IMR-90 (cell line): ENCODE measurements around the gene KRTAP12-3. TPM values are rescaled to one million over a fixed set of nuclear protein-coding genes. Genes with fewer than 3 reads are reported as not detected.

Source experiments
- ATAC-seq: fragments of 200-7000 bp; cut with Tn5 transposase; 2 replicates; pipeline ENCODE4 v1.9.1; 2020; ENCODE audit warnings: low read depth, mild to moderate bottlenecking, moderate library complexity
- BruUV-seq: library from RNA; stranded (reverse); fragments of 400-500 nt; replicated peaks from 2 replicates; lab custom pipeline; 2021; lab: Mats Ljungman, UMichigan
- CTCF ChIA-PET: fragments of 300-600 bp; formaldehyde crosslinking; extraction: SDS; loops from one replicate; lab custom pipeline; 2021; ENCODE audit warnings: antibody characterized with exemption; lab: Yijun Ruan, JAX
- POLR2A ChIA-PET: fragments of 300-600 bp; sonication (Branson Sonifier 250); formaldehyde crosslinking; loops from one replicate; lab custom pipeline; 2022; ENCODE audit warnings: antibody characterized with exemption; ENCODE audit not compliant: unreplicated experiment; lab: Charles Lee
- DNase-seq: peaks from one replicate; pipeline ENCODE4 v3.0.0; 2013
- H2AFZ ChIP-seq: replicated peaks from 2 replicates; pipeline ENCODE3; 2013; ENCODE audit warnings: low read length, mild to moderate bottlenecking; ENCODE audit not compliant: poor library complexity
- H2AK5ac ChIP-seq: 2 replicates; pipeline ENCODE4 v1.6.1; 2013; ENCODE audit warnings: low read depth, low read length, inconsistent platforms
- H2AK9ac ChIP-seq: replicated peaks from 2 replicates; pipeline ENCODE3; 2013; ENCODE audit warnings: mild to moderate bottlenecking, low read depth, low read length, moderate library complexity; ENCODE audit not compliant: poor library complexity
- H2BK120ac ChIP-seq: 2 replicates; pipeline ENCODE4 v1.6.1; 2013; ENCODE audit warnings: low read depth, low read length, inconsistent platforms
- H2BK15ac ChIP-seq: 3 replicates; pipeline ENCODE4 v1.6.1; 2013; ENCODE audit warnings: low read depth, low read length, inconsistent platforms
- H2BK20ac ChIP-seq: 2 replicates; pipeline ENCODE4 v1.6.1; 2013; ENCODE audit warnings: low read depth, mild to moderate bottlenecking, inconsistent platforms, low read length, moderate library complexity
- H2BK5ac ChIP-seq: 2 replicates; pipeline ENCODE4 v1.6.1; 2013; ENCODE audit warnings: mild to moderate bottlenecking, low read depth, low read length, inconsistent platforms; ENCODE audit not compliant: poor library complexity, severe bottlenecking
- H3K14ac ChIP-seq: replicated peaks from 2 replicates; pipeline ENCODE4 v1.6.1; 2013; ENCODE audit warnings: low read depth, low read length, inconsistent platforms
- H3K18ac ChIP-seq: 2 replicates; pipeline ENCODE4 v1.6.1; 2013; ENCODE audit warnings: low read depth, low read length, control low read depth
- H3K23ac ChIP-seq: 2 replicates; pipeline ENCODE4 v1.6.1; 2013; ENCODE audit warnings: low read depth, low read length, inconsistent platforms
- H3K27ac ChIP-seq: 2 replicates; pipeline ENCODE4 v1.5.1; 2013; ENCODE audit warnings: mild to moderate bottlenecking, control low read depth, low read length; ENCODE audit not compliant: insufficient read depth
- H3K27me3 ChIP-seq: 2 replicates; pipeline ENCODE4 v1.6.1; 2013; ENCODE audit warnings: low read length; ENCODE audit not compliant: control insufficient read depth, insufficient read depth
- H3K36me3 ChIP-seq: 2 replicates; pipeline ENCODE4 v1.6.1; 2013; ENCODE audit warnings: low read length, mixed read lengths; ENCODE audit not compliant: control insufficient read depth, insufficient read depth
- H3K4ac ChIP-seq: 2 replicates; pipeline ENCODE4 v1.6.1; 2013; ENCODE audit warnings: low read depth, low read length, inconsistent platforms
- H3K4me1 ChIP-seq: 2 replicates; pipeline ENCODE4 v1.6.1; 2013; ENCODE audit warnings: low read length, mixed read lengths; ENCODE audit not compliant: control insufficient read depth, insufficient read depth
- H3K4me2 ChIP-seq: 2 replicates; pipeline ENCODE4 v1.6.1; 2013; ENCODE audit warnings: low read depth, mild to moderate bottlenecking, control low read depth, low read length, moderate library complexity
- H3K4me3 ChIP-seq: 2 replicates; pipeline ENCODE4 v1.5.1; 2013; ENCODE audit warnings: low read depth, mild to moderate bottlenecking, control low read depth, low read length, moderate library complexity; ENCODE audit not compliant: insufficient read depth
- H3K56ac ChIP-seq: 2 replicates; pipeline ENCODE4 v1.6.1; 2013; ENCODE audit warnings: low read length, inconsistent platforms; ENCODE audit not compliant: insufficient read depth; ENCODE audit errors: extremely low read depth
- H3K79me1 ChIP-seq, 2 experiments: 2 replicates each; pipeline ENCODE4 v1.6.1; 2013; ENCODE audit warnings: low read length in 2 of 2, inconsistent platforms in 1 of 2, low read depth in 1 of 2
- H3K9ac ChIP-seq: 2 replicates; pipeline ENCODE4 v1.6.1; 2013; ENCODE audit warnings: low read depth, low read length, control low read depth
- H3K9me1 ChIP-seq: 2 replicates; pipeline ENCODE4 v1.6.1; 2013; ENCODE audit warnings: low read length, inconsistent platforms; ENCODE audit not compliant: insufficient read depth
- H3K9me3 ChIP-seq: 2 replicates; pipeline ENCODE4 v1.6.1; 2013; ENCODE audit warnings: low read length; ENCODE audit not compliant: control insufficient read depth, insufficient read depth
- H4K20me1 ChIP-seq: 2 replicates; pipeline ENCODE4 v1.6.1; 2013; ENCODE audit warnings: low read length, inconsistent platforms; ENCODE audit not compliant: insufficient read depth
- H4K5ac ChIP-seq: 2 replicates; pipeline ENCODE4 v1.6.1; 2013; ENCODE audit warnings: mild to moderate bottlenecking, low read depth, low read length, control low read depth
- H4K8ac ChIP-seq, 2 experiments: 2 replicates each; pipeline ENCODE4 v1.6.1; 2013; ENCODE audit warnings: low read depth in 2 of 2, low read length in 2 of 2, control low read depth in 1 of 2, inconsistent platforms in 1 of 2
- H4K91ac ChIP-seq: 2 replicates; pipeline ENCODE4 v1.6.1; 2013; ENCODE audit warnings: low read depth, low read length, inconsistent platforms; ENCODE audit not compliant: insufficient read depth
- CHD1 ChIP-seq: IDR thresholded peaks from 2 replicates; pipeline ENCODE4 v1.6.1; 2012; ENCODE audit warnings: low read depth, low read length, improper control_type of control experiment
- CTCF ChIP-seq: conservative IDR thresholded peaks from 2 replicates; pipeline ENCODE4 v1.5.1; 2012; ENCODE audit warnings: mild to moderate bottlenecking, low read depth, low read length, improper control_type of control experiment
- ELK1 ChIP-seq: fragments of 150-350 bp; IDR thresholded peaks from 2 replicates; pipeline ENCODE4 v1.6.1; 2016; ENCODE audit warnings: low read depth, mild to moderate bottlenecking, low read length, moderate library complexity, borderline replicate concordance
- FOS ChIP-seq: fragments of 150-350 bp; IDR thresholded peaks from 2 replicates; pipeline ENCODE4 v1.6.1; 2016; ENCODE audit warnings: low read depth, low read length
- MXI1 ChIP-seq: IDR thresholded peaks from 2 replicates; pipeline ENCODE4 v1.6.1; 2012; ENCODE audit warnings: low read depth, mild to moderate bottlenecking, low read length, moderate library complexity, borderline replicate concordance
- NFE2L2 ChIP-seq: fragments of 150-350 bp; IDR thresholded peaks from 2 replicates; pipeline ENCODE4 v1.6.1; 2016; ENCODE audit warnings: low read depth, mild to moderate bottlenecking, low read length
- POLR2A ChIP-seq: IDR thresholded peaks from 2 replicates; pipeline ENCODE4 v1.6.1; 2012; ENCODE audit warnings: mild to moderate bottlenecking, low read depth, low read length
- RAD21 ChIP-seq: IDR thresholded peaks from 2 replicates; pipeline ENCODE4 v1.6.1; 2012; ENCODE audit warnings: low read length, improper control_type of control experiment
- RCOR1 ChIP-seq: IDR thresholded peaks from 2 replicates; pipeline ENCODE4 v1.6.1; 2012; ENCODE audit warnings: mild to moderate bottlenecking, low read length, improper control_type of control experiment; ENCODE audit not compliant: insufficient replicate concordance
- RFX5 ChIP-seq: IDR thresholded peaks from 2 replicates; pipeline ENCODE4 v1.8.0; 2012; ENCODE audit warnings: low read depth, mild to moderate bottlenecking, low read length, moderate library complexity
- SMC3 ChIP-seq: fragments of 150-350 bp; IDR thresholded peaks from 2 replicates; pipeline ENCODE4 v1.6.1; 2016; ENCODE audit warnings: low read depth, mild to moderate bottlenecking, antibody characterized with exemption, low read length, moderate library complexity
- USF2 ChIP-seq: fragments of 150-350 bp; IDR thresholded peaks from 2 replicates; pipeline ENCODE4 v1.6.1; 2017; ENCODE audit warnings: mild to moderate bottlenecking, antibody characterized with exemption, low read length, low read depth
- WGBS, 2 experiments: methylation state at CpG; one replicate each; pipeline versions ENCODE4 v1.1.5 to v1.1.7; 2013; ENCODE audit warnings: missing lambda C conversion rate in 2 of 2; ENCODE audit not compliant: insufficient read length in 1 of 2; ENCODE audit errors: extremely low coverage in 2 of 2; 5-methylcytosine and 5-hydroxymethylcytosine counted together
- dilution Hi-C: fragments of 300-500 bp; cut with HindIII; formaldehyde crosslinking; loops from one replicate; pipeline ENCODE4 v1.14.3; 2018; ENCODE audit warnings: low sequenced_read_pairs; ENCODE audit not compliant: unreplicated experiment
- in situ Hi-C: fragments of 300-500 bp; cut with MboI; formaldehyde crosslinking; loops from 3 replicates; pipeline ENCODE4 v1.14.3; 2019; ENCODE audit warnings: low sequenced_read_pairs, inconsistent platforms, mixed read lengths
- intact Hi-C: fragments of 100-400 bp; cut with micrococcal nuclease; formaldehyde crosslinking; loops from 2 replicates; pipeline ENCODE4 v1.10.0; 2022
- polyA plus RNA-seq, 3 experiments: library from polyadenylated mRNA; depleted of rRNA; stranded (reverse); fragments of >200 nt; gene quantifications; 2 replicates each; pipeline ENCODE4 v1.2.3, GENCODE V29; 2012; ENCODE audit warnings: low replicate concordance in 1 of 3
- total RNA-seq: library from RNA; depleted of rRNA; stranded (reverse); fragments of >200 nt; gene quantifications from 2 replicates; pipeline ENCODE4 v1.2.3, GENCODE V29; 2012

KRTAP12-3 gene
- total and polyA plus RNA-seq, 2 of the 4 experiments (the other 2 are of a cell fraction) = not detected

GRCh38 chr21:44653123-44653522, 4.6 kb upstream of the KRTAP12-3 start:
- Histone ChIP-seq H2BK5ac (no peak overlapping the region), H3K27ac (no peak overlapping the region), H3K9ac (no peak overlapping the region), H3K18ac (no peak overlapping the region), H3K4me1 (no peaks in the 10 kb centered on the region), H3K79me1 (no peaks in the 10 kb centered on the region), H3K23ac (no peak overlapping the region), H3K27me3 (no peaks in the 10 kb centered on the region; the same call in 1 of the 2 replicates), H4K91ac (no peak overlapping the region), H2BK120ac (no peak overlapping the region), H3K4me2 (no peak overlapping the region), H3K4ac (no peak overlapping the region), H3K9me3 (peaks cover 5% of the 10 kb centered on the region), H4K5ac (no peak overlapping the region), H2BK20ac (no peak overlapping the region), H2AFZ (no peak overlapping the region), H3K4me3 (no peak overlapping the region), H3K36me3 (no peaks in the 10 kb centered on the region), H3K56ac (no peak overlapping the region), H4K8ac (no peak overlapping the region), H2BK15ac (no peak overlapping the region), H2AK5ac (no peak overlapping the region), H2AK9ac (no peak overlapping the region), H3K14ac (no peak overlapping the region), H4K20me1 (no peaks in the 10 kb centered on the region), H3K9me1 (no peaks in the 10 kb centered on the region)
- TF ChIP-seq MXI1 = no peak
- TF ChIP-seq FOS = no peak
- TF ChIP-seq CTCF = no peak
- no peak for TF ChIP-seq USF2
- no peak for TF ChIP-seq RAD21
- no peak for TF ChIP-seq RCOR1
- no peak for TF ChIP-seq ELK1
- no peak for TF ChIP-seq CHD1
- no peak for TF ChIP-seq RFX5
- TF ChIP-seq NFE2L2 = no peak
- TF ChIP-seq SMC3 = no peak
- no peak for TF ChIP-seq POLR2A
- no TSS peak for BruUV-seq
- intact Hi-C loops (loop anchor here (10.0 kb wide), 1 partner anchor 62 kb away; the partner anchor contains the start of gene TSPEAR), in situ Hi-C loops (no loop called here), dilution Hi-C loops (no loop called here)
- no peak for ATAC-seq
- CTCF ChIA-PET = no interaction called here
- 15% methylated on average over 4 of the region's 14 CpGs; no CpG with 5 or more reads in 1 of the 2 experiments for WGBS, 2 experiments
- POLR2A ChIA-PET = no interaction called here
- DNase-seq = no peak
